H9 (cell line): ENCODE measurements around the gene MRPL57. TPM values are rescaled to one million over a fixed set of nuclear protein-coding genes. Genes with fewer than 3 reads are reported as not detected.
"Not testable (repeated sequence)": the region's sequence is repeated elsewhere in the genome, so short reads cannot be mapped to it uniquely, and the experiment has no call there.

Source experiments
- DNase-seq: peaks from one replicate; pipeline ENCODE4 v3.0.0-alpha.2; 2017
- H2AFZ ChIP-seq: one replicate; pipeline ENCODE4 v1.6.1; 2013; ENCODE audit warnings: mild to moderate bottlenecking, low read length, control low read depth, moderate library complexity
- H2AK5ac ChIP-seq: 2 replicates; pipeline ENCODE4 v1.6.1; 2013; ENCODE audit warnings: low read length, control low read depth, mixed read lengths; ENCODE audit not compliant: insufficient read length
- H2BK120ac ChIP-seq: one replicate; pipeline ENCODE4 v1.6.1; 2013; ENCODE audit warnings: low read depth, mild to moderate bottlenecking, low read length, control low read depth, inconsistent platforms; ENCODE audit not compliant: poor library complexity, severe bottlenecking
- H2BK12ac ChIP-seq: 2 replicates; pipeline ENCODE4 v1.6.1; 2013; ENCODE audit warnings: low read length, control low read depth, mixed read lengths, low read depth; ENCODE audit not compliant: insufficient read length
- H2BK15ac ChIP-seq: 2 replicates; pipeline ENCODE4 v1.6.1; 2013; ENCODE audit warnings: low read depth, low read length, control low read depth
- H2BK20ac ChIP-seq: one replicate; pipeline ENCODE4 v1.6.1; 2013; ENCODE audit warnings: low read depth, mild to moderate bottlenecking, low read length, control low read depth, inconsistent platforms; ENCODE audit not compliant: poor library complexity, severe bottlenecking
- H2BK5ac ChIP-seq: 2 replicates; pipeline ENCODE4 v1.6.1; 2013; ENCODE audit warnings: low read length, control low read depth, mixed read lengths; ENCODE audit not compliant: insufficient read length
- H3K14ac ChIP-seq: 2 replicates; pipeline ENCODE4 v1.6.1; 2013; ENCODE audit warnings: low read length, control low read depth; ENCODE audit not compliant: insufficient read depth
- H3K18ac ChIP-seq: 2 replicates; pipeline ENCODE4 v1.6.1; 2013; ENCODE audit warnings: low read depth, mild to moderate bottlenecking, mixed read lengths, low read length, control low read depth; ENCODE audit not compliant: insufficient read length
- H3K23ac ChIP-seq: 2 replicates; pipeline ENCODE4 v1.6.1; 2013; ENCODE audit warnings: low read length, control low read depth, mixed read lengths, low read depth; ENCODE audit not compliant: insufficient read length
- H3K23me2 ChIP-seq: 2 replicates; pipeline ENCODE4 v1.6.1; 2013; ENCODE audit warnings: low read depth, mild to moderate bottlenecking, mixed read lengths, low read length, control low read depth; ENCODE audit not compliant: insufficient read length, poor library complexity, severe bottlenecking
- H3K27ac ChIP-seq: 2 replicates; pipeline ENCODE4 v1.5.1; 2013; ENCODE audit warnings: low read length, control low read depth, mixed read lengths, low read depth; ENCODE audit not compliant: insufficient read length
- H3K27me3 ChIP-seq: 2 replicates; pipeline ENCODE4 v1.6.1; 2013; ENCODE audit warnings: low read length, control low read depth, inconsistent platforms; ENCODE audit not compliant: insufficient read depth
- H3K4ac ChIP-seq: 2 replicates; pipeline ENCODE4 v1.6.1; 2013; ENCODE audit warnings: low read depth, mild to moderate bottlenecking, control low read depth, inconsistent platforms, low read length, moderate library complexity
- H3K4me1 ChIP-seq: 2 replicates; pipeline ENCODE4 v1.6.1; 2013; ENCODE audit warnings: low read length, control low read depth, inconsistent platforms; ENCODE audit not compliant: insufficient read depth
- H3K4me2 ChIP-seq: 2 replicates; pipeline ENCODE4 v1.6.1; 2013; ENCODE audit warnings: low read length, control low read depth, mixed read lengths; ENCODE audit not compliant: insufficient read length, insufficient read depth
- H3K56ac ChIP-seq: 2 replicates; pipeline ENCODE4 v1.6.1; 2013; ENCODE audit warnings: low read depth, mild to moderate bottlenecking, mixed read lengths, low read length, control low read depth; ENCODE audit not compliant: insufficient read length
- H3K79me1 ChIP-seq: 2 replicates; pipeline ENCODE4 v1.6.1; 2013; ENCODE audit warnings: low read depth, mild to moderate bottlenecking, moderate library complexity, low read length, control low read depth, inconsistent platforms; ENCODE audit not compliant: insufficient read depth, poor library complexity, severe bottlenecking
- H3K79me2 ChIP-seq: 2 replicates; pipeline ENCODE4 v1.6.1; 2013; ENCODE audit warnings: low read length, control low read depth, inconsistent platforms; ENCODE audit not compliant: insufficient read depth
- H3K9ac ChIP-seq: 2 replicates; pipeline ENCODE4 v1.6.1; 2013; ENCODE audit warnings: low read length, control low read depth, mixed read lengths; ENCODE audit not compliant: insufficient read length; ENCODE audit errors: extremely low read depth
- H3K9me3 ChIP-seq: one replicate; pipeline ENCODE4 v1.6.1; 2013; ENCODE audit warnings: low read depth, low read length, inconsistent platforms; ENCODE audit not compliant: control insufficient read depth
- H3T11ph ChIP-seq: one replicate; pipeline ENCODE4 v1.6.1; 2013; ENCODE audit warnings: mild to moderate bottlenecking, low read length, control low read depth, inconsistent platforms
- H4K20me1 ChIP-seq: one replicate; pipeline ENCODE4 v1.6.1; 2013; ENCODE audit not compliant: control insufficient read depth, insufficient read length, insufficient read depth
- H4K5ac ChIP-seq: 2 replicates; pipeline ENCODE4 v1.6.1; 2013; ENCODE audit warnings: low read depth, mild to moderate bottlenecking, mixed read lengths, low read length, control low read depth; ENCODE audit not compliant: insufficient read length
- H4K8ac ChIP-seq: replicated peaks from 2 replicates; pipeline ENCODE4 v1.6.1; 2013; ENCODE audit warnings: low read length, control low read depth, mixed read lengths, low read depth; ENCODE audit not compliant: insufficient read length
- H4K91ac ChIP-seq: 2 replicates; pipeline ENCODE4 v1.6.1; 2013; ENCODE audit warnings: low read depth, mild to moderate bottlenecking, moderate library complexity, mixed read lengths, low read length, control low read depth; ENCODE audit not compliant: insufficient read length
- H3K27ac Mint-ChIP-seq, 3 experiments: 2 replicates in 2 of 3; 3 replicates in 1 of 3; pipeline ENCODE4 v1.8.0; 2020 to 2021; ENCODE audit warnings: mixed read lengths in 3 of 3, mild to moderate bottlenecking in 1 of 3, moderate library complexity in 1 of 3
- H3K27me3 Mint-ChIP-seq: 2 replicates; pipeline ENCODE4 v1.8.0; 2021; ENCODE audit warnings: low read depth, mild to moderate bottlenecking, moderate library complexity, mixed read lengths
- H3K36me3 Mint-ChIP-seq, 3 experiments: 2 replicates in 2 of 3; 3 replicates in 1 of 3; pipeline ENCODE4 v1.8.0; 2020 to 2021; ENCODE audit warnings: low read depth in 3 of 3, mixed read lengths in 3 of 3; ENCODE audit not compliant: insufficient read depth in 1 of 3
- H3K4me1 Mint-ChIP-seq, 2 experiments: 2 replicates each; pipeline ENCODE4 v1.8.0; 2020; ENCODE audit warnings: mixed read lengths in 2 of 2
- H3K4me3 Mint-ChIP-seq, 2 experiments: 2 replicates in 1 of 2; 3 replicates in 1 of 2; pipeline ENCODE4 v1.8.0; 2020 to 2021; ENCODE audit warnings: mild to moderate bottlenecking in 2 of 2, mixed read lengths in 2 of 2, moderate library complexity in 1 of 2
- H3K9me3 Mint-ChIP-seq, 2 experiments: 2 replicates in 1 of 2; 3 replicates in 1 of 2; pipeline ENCODE4 v1.8.0; 2020; ENCODE audit warnings: mild to moderate bottlenecking in 2 of 2, mixed read lengths in 2 of 2, moderate library complexity in 1 of 2
- CTCF ChIP-seq: fragments of 200-600 bp; sonication (generic); conservative IDR thresholded peaks from 3 replicates; pipeline ENCODE4 v1.8.0; 2021; ENCODE audit warnings: antibody characterized with exemption, mild to moderate bottlenecking
- WGBS: extraction: QIAGEN DNeasy Blood & Tissue Kit; methylation state at CpG from one replicate; pipeline ENCODE4 v1.1.7; 2013; ENCODE audit warnings: missing lambda C conversion rate, low lambda C conversion rate, mixed read lengths; ENCODE audit not compliant: insufficient read length; ENCODE audit errors: extremely low coverage; 5-methylcytosine and 5-hydroxymethylcytosine counted together
- total RNA-seq: library from RNA; stranded (reverse); gene quantifications from 2 replicates; pipeline ENCODE4 v1.2.1, GENCODE V29; 2021

The MRPL57 gene
- total RNA-seq, 1 experiment from 2014 or later, result 33.2 TPM

- Histone ChIP-seq H3K18ac (no peak overlapping the region), H2BK15ac (no peak overlapping the region), H3K56ac (no peak overlapping the region), H3K9ac (no peak overlapping the region), H2BK120ac (no peak overlapping the region), H3K23ac (no peak overlapping the region), H3K27ac (no peak overlapping the region), H3K27me3 (no peaks in the 10 kb centered on the region), H3K23me2 (no peaks in the 10 kb centered on the region), H4K91ac (no peak overlapping the region), H2AK5ac (no peak overlapping the region), H3K4ac (no peak overlapping the region), H4K8ac (no peak overlapping the region), H3K4me2 (no peak overlapping the region), H2AFZ (no peak overlapping the region), H3T11ph (no peak overlapping the region), H3K14ac (no peak overlapping the region), H2BK20ac (no peak overlapping the region), H4K5ac (no peak overlapping the region), H3K4me1 (no peaks in the 10 kb centered on the region), H3K79me2 (no peaks in the 10 kb centered on the region), H2BK12ac (no peak overlapping the region), H4K20me1 (no peaks in the 10 kb centered on the region), H3K9me3 (peaks cover 20% of the 10 kb centered on the region), H2BK5ac (no peak overlapping the region), H3K79me1 (no peaks in the 10 kb centered on the region)
- TF ChIP-seq CTCF, result no peak
- no peaks in the 10 kb centered on the region for H3K4me1 Mint-ChIP-seq
- H3K27ac Mint-ChIP-seq, result no peak overlapping the region
- no CpG with 5 or more reads among the region's 7 CpGs for WGBS
- H3K27me3 Mint-ChIP-seq, result peaks cover 6% of the 10 kb centered on the region; the same call in 1 of the 2 replicates
- peaks cover 11 to 17% (median 16%) of the 10 kb centered on the region in 3 experiments for H3K36me3 Mint-ChIP-seq
- H3K4me3 Mint-ChIP-seq, result no peak overlapping the region
- no peak for DNase-seq
- H3K9me3 Mint-ChIP-seq, result peaks cover 26% of the 10 kb centered on the region in 2 experiments
Measured at GRCh38 chr13:21212138-21212775, 35.8 kb downstream of the MRPL57 start.

- H3K9ac ChIP-seq, H3K27me3 ChIP-seq, H3K27ac Mint-ChIP-seq, H2BK12ac ChIP-seq, H4K20me1 ChIP-seq, H4K91ac ChIP-seq, H2BK15ac ChIP-seq, H2BK5ac ChIP-seq, H3K4me1 Mint-ChIP-seq, H2BK20ac ChIP-seq, H3K27ac ChIP-seq, H2BK120ac ChIP-seq, H3K56ac ChIP-seq, H2AFZ ChIP-seq, DNase-seq, H4K5ac ChIP-seq, H3K14ac ChIP-seq, H3K18ac ChIP-seq, H3T11ph ChIP-seq, H3K4me1 ChIP-seq, H3K4me2 ChIP-seq, H3K23me2 ChIP-seq, H3K79me2 ChIP-seq, H2AK5ac ChIP-seq, H3K27me3 Mint-ChIP-seq, H3K79me1 ChIP-seq, H4K8ac ChIP-seq, H3K4ac ChIP-seq, H3K4me3 Mint-ChIP-seq, H3K23ac ChIP-seq: not testable (repeated sequence)
- Mint-ChIP-seq H3K9me3 (peaks cover 26% of the 10 kb centered on the region in 2 experiments), H3K36me3 (peaks cover 11 to 17% (median 16%) of the 10 kb centered on the region in 3 experiments)
- WGBS, result no CpG with 5 or more reads among the region's 6 CpGs
- H3K9me3 ChIP-seq, result peaks cover 20% of the 10 kb centered on the region
Measured at GRCh38 chr13:21215419-21215818, 39.0 kb downstream of the MRPL57 start.
